Neural cell (in vitro differentiated cells): ENCODE results near the gene MIS18BP1.

Source experiments
- CTCF ChIP-seq: fragments of 450-650 bp; IDR thresholded peaks from 2 replicates; pipeline ENCODE4 v1.5.1; 2014; ENCODE audit warnings: antibody characterized with exemption, mild to moderate bottlenecking, moderate library complexity; ENCODE audit not compliant: poor library complexity, severe bottlenecking
- EP300 ChIP-seq: fragments of 450-650 bp; conservative IDR thresholded peaks from 2 replicates; pipeline ENCODE4 v1.6.1; 2014; ENCODE audit warnings: antibody characterized with exemption, mild to moderate bottlenecking, moderate library complexity; ENCODE audit not compliant: poor library complexity, severe bottlenecking
- EZH2 ChIP-seq: fragments of 200-600, 300-800 bp; shearing (Covaris generic), sonication (generic); IDR thresholded peaks from 2 replicates; pipeline ENCODE4 v1.6.1; 2014; ENCODE audit warnings: antibody characterized with exemption, low read length, borderline replicate concordance, mild to moderate bottlenecking; ENCODE audit not compliant: insufficient read depth, poor library complexity, severe bottlenecking
- POLR2AphosphoS5 ChIP-seq: IDR thresholded peaks from 2 replicates; pipeline ENCODE4 v1.6.1; 2012
- RAD21 ChIP-seq: fragments of 450-650 bp; conservative IDR thresholded peaks from 2 replicates; pipeline ENCODE4 v1.6.1; 2014; ENCODE audit warnings: antibody characterized with exemption, mild to moderate bottlenecking, moderate library complexity
- REST ChIP-seq: IDR thresholded peaks from 2 replicates; pipeline ENCODE4 v1.6.1; 2012; ENCODE audit warnings: borderline replicate concordance
- TAF1 ChIP-seq: IDR thresholded peaks from 2 replicates; pipeline ENCODE4 v1.6.1; 2012; ENCODE audit warnings: low read depth

GRCh38 chr14:45238988-45239387, 14.0 kb downstream of the MIS18BP1 start:
- TF ChIP-seq TAF1 (no peak), CTCF (no peak), POLR2AphosphoS5 (no peak), REST (no peak), EZH2 (no peak), EP300 (no peak), RAD21 (no peak)
